ENCODE measurements around the gene TMEM164. TPM values are rescaled to one million over a fixed set of nuclear protein-coding genes. Genes with fewer than 3 reads are reported as not detected.

The TMEM164 gene
- total RNA-seq, 1 donor from 2014 or later = 48.3 TPM

DNA sequence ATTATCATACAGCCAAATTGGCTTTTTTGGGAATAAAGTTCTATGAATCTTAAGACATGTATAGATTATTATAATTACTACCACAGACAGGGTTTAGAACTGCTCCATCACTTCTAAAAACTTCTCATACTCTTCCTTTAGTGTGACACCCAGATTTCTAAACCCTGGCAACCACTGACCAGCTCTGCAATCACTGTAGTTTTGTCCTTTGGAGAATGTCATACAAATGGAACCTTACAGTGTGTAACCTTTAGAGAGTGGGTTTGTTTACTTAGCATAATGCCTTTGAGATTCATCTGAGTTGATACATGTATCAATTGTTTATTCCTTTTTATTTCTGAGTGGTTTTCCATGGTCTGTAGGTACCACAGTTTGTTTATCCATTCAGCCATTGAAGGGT is 95.0 kb downstream of the TMEM164 start:
- no peak for DNase-seq
- H3K9me3 ChIP-seq (replicated peaks) = no peaks in the 10 kb centered on the region
- intact Hi-C loops (cut with micrococcal nuclease) = no loop called here
- no peaks in the 10 kb centered on the region for H3K27me3 ChIP-seq (ENCODE audit: low read depth)
- peak overlapping the region; percentile 16 for H3K27ac ChIP-seq (replicated peaks)
- TF ChIP-seq, protein P1, sequence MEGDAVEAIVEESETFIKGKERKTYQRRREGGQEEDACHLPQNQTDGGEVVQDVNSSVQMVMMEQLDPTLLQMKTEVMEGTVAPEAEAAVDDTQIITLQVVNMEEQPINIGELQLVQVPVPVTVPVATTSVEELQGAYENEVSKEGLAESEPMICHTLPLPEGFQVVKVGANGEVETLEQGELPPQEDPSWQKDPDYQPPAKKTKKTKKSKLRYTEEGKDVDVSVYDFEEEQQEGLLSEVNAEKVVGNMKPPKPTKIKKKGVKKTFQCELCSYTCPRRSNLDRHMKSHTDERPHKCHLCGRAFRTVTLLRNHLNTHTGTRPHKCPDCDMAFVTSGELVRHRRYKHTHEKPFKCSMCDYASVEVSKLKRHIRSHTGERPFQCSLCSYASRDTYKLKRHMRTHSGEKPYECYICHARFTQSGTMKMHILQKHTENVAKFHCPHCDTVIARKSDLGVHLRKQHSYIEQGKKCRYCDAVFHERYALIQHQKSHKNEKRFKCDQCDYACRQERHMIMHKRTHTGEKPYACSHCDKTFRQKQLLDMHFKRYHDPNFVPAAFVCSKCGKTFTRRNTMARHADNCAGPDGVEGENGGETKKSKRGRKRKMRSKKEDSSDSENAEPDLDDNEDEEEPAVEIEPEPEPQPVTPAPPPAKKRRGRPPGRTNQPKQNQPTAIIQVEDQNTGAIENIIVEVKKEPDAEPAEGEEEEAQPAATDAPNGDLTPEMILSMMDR (IDR thresholded peaks at IDR 0.05; ENCODE audit: borderline replicate concordance) = no peak
- H3K4me3 ChIP-seq = no peak overlapping the region
- H3K4me1 ChIP-seq = peaks cover 12% of the 10 kb centered on the region
- no peaks in the 10 kb centered on the region for H3K36me3 ChIP-seq

DNA sequence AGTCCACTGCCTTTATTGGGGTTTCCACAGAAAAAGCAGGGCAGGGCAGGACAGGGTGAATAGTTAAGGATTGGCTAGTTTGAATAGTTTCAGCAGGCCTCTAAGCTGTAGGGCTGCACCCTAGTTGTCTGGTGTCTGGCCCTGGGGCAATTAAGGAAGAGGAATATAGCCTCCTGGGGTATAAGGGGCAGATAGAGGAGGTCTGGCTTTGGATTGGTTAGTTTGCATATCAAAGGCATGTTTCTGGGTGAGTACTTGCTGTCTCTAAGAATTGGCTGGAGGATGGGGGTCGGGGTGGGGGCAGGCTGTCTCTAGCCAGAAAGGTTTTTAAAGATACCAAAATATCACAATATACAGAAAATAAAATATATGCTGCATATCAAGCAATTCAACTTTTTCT is 100.4 kb downstream of the TMEM164 start:
- H3K27me3 ChIP-seq (ENCODE audit: low read depth) = no peaks in the 10 kb centered on the region
- no peak overlapping the region for H3K27ac ChIP-seq (replicated peaks)
- TF ChIP-seq, protein P1 (IDR thresholded peaks at IDR 0.05; ENCODE audit: borderline replicate concordance) = no peak
- no peaks in the 10 kb centered on the region for H3K36me3 ChIP-seq
- no peak for DNase-seq
- no peaks in the 10 kb centered on the region for H3K9me3 ChIP-seq (replicated peaks)
- peaks cover 16% of the 10 kb centered on the region for H3K4me1 ChIP-seq
- H3K4me3 ChIP-seq = no peak overlapping the region
- intact Hi-C loops (cut with micrococcal nuclease) = no loop called here

DNA sequence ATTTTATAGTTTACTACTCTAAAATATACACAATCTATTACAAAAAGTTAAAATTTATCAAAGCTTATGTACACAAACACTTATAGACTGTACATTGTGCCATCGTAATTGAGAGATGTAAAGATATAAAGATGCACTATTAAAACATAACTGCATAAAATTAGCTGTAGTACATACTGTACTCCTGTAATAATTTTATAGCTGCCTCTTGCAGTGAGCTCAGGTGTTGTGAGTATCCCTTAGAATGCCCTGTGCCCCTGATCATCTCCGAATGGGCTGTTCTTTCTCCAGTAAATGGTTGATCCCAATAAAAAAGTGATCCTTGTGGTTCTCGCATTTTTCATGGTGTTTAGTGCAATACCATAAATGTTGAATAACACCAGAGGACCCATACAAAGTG is 101.2 kb downstream of the TMEM164 start:
- no peak for DNase-seq
- H3K27ac ChIP-seq (replicated peaks) = no peak overlapping the region
- intact Hi-C loops (cut with micrococcal nuclease) = no loop called here
- H3K36me3 ChIP-seq = no peaks in the 10 kb centered on the region
- no peaks in the 10 kb centered on the region for H3K9me3 ChIP-seq (replicated peaks)
- H3K4me3 ChIP-seq = no peak overlapping the region
- H3K4me1 ChIP-seq = peaks cover 16% of the 10 kb centered on the region
- TF ChIP-seq, protein P1 (IDR thresholded peaks at IDR 0.05; ENCODE audit: borderline replicate concordance) = no peak
- no peaks in the 10 kb centered on the region for H3K27me3 ChIP-seq (ENCODE audit: low read depth)

DNA sequence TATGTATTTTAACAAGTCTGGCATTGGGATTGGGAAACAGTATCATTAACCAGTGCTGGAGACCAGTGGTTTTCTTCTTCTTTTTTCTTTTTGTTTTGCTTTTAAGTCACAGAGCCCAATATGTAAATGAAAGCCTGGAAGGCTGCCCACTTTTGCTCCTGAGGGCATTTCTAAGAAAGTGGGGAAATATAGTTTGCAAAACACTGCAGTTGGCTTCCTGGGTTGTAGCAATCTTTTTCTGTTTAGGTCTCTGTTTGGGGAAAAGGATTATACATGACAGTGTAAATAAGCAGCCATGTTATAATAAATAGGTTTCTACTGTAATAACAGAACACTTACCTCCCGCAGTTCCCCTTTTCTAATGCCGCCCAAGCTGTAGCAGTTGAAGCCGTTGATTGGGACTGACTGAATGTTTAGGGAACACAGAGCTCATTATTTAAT is 105.5 kb downstream of the TMEM164 start:
- Histone ChIP-seq H3K4me1 (peaks cover 2% of the 10 kb centered on the region), H3K36me3 (peaks cover 2% of the 10 kb centered on the region), H3K4me3 (no peak overlapping the region), H3K27me3 (ENCODE audit: low read depth) (no peaks in the 10 kb centered on the region), H3K9me3 (replicated peaks) (no peaks in the 10 kb centered on the region), H3K27ac (replicated peaks) (no peak overlapping the region)
- intact Hi-C loops (cut with micrococcal nuclease) = no loop called here
- DNase-seq = no peak
- TF ChIP-seq, protein P1 (IDR thresholded peaks at IDR 0.05; ENCODE audit: borderline replicate concordance) = no peak

DNA sequence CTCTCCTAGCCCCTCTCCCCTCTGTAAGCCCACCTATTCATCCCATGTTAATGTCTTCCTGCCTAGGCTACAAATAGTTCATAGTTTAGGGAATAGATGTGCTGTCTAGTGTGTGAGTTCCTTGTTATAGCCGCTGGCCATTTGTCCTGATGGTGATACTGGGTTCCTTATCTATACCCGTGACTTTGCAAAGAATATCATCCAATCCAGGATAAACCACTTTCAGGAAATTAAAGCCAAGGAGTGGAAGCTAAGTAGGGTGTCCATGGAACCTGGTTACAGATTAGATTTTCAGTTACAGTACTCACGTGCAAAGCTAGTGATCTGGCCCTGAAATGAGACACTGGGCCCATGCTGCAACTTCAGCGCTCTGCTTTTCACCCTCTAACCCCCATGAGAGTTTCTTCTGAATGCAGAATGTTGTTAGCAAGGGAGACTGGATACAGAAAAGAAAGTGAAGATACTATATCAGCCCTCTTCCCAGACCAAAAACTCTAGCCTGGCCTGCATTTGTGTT is 111.4 kb downstream of the TMEM164 start:
- intact Hi-C loops (cut with micrococcal nuclease) = no loop called here
- Histone ChIP-seq H3K4me1 (peaks cover 8% of the 10 kb centered on the region), H3K9me3 (replicated peaks) (no peaks in the 10 kb centered on the region), H3K27me3 (ENCODE audit: low read depth) (no peaks in the 10 kb centered on the region), H3K36me3 (peaks cover 2% of the 10 kb centered on the region), H3K4me3 (no peak overlapping the region), H3K27ac (replicated peaks) (peak overlapping the region; percentile 19)
- TF ChIP-seq, protein P1 (IDR thresholded peaks at IDR 0.05; ENCODE audit: borderline replicate concordance) = no peak
- no peak for DNase-seq

All from left ventricle myocardium inferior (tissue), 1 donor.